Ovary (tissue), 3 donors: Measurements from ENCODE around the gene RB1.

Experiments used
- POLR2A ChIP-seq: fragments of 450-650 bp; IDR thresholded peaks from one replicate; pipeline ENCODE4 v1.6.1; 2017; ENCODE audit warnings: antibody characterized with exemption, mild to moderate bottlenecking, moderate library complexity
- TF ChIP-seq, protein P1 (sequence below), 3 donors: fragments of 450-650 bp in 2 of 3; fragments of 200-600 bp in 1 of 3; IDR thresholded peaks; one replicate each; pipeline versions ENCODE4 v1.5.1 to v1.8.0; 2016 to 2022; ENCODE audit warnings: antibody characterized with exemption in 3 of 3, mild to moderate bottlenecking in 1 of 3
- donor health status: DM: no; HTN: no; CAD: no.

DNA sequence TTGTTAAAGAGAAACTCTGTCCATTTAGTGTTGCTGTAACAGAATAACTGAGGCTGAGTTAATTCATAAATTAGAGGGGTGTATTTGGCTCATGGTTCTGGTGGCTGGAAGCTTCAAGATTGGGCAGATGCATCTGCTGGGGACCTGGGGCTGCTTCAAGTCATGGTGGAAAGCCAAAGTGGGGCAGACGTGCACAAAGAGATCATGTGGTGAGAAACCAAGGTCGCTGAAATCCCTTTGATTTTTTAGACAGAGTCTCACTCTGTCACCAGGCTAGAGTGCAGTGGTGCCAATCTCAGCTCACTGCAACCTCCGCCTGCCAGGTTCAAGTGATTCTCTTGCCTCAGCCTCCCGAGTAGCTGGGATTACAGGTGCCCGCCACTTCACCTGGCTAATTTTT lies 183.3 kb downstream of the RB1 start:
- TF ChIP-seq, protein P1, sequence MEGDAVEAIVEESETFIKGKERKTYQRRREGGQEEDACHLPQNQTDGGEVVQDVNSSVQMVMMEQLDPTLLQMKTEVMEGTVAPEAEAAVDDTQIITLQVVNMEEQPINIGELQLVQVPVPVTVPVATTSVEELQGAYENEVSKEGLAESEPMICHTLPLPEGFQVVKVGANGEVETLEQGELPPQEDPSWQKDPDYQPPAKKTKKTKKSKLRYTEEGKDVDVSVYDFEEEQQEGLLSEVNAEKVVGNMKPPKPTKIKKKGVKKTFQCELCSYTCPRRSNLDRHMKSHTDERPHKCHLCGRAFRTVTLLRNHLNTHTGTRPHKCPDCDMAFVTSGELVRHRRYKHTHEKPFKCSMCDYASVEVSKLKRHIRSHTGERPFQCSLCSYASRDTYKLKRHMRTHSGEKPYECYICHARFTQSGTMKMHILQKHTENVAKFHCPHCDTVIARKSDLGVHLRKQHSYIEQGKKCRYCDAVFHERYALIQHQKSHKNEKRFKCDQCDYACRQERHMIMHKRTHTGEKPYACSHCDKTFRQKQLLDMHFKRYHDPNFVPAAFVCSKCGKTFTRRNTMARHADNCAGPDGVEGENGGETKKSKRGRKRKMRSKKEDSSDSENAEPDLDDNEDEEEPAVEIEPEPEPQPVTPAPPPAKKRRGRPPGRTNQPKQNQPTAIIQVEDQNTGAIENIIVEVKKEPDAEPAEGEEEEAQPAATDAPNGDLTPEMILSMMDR (IDR thresholded peaks at IDR 0.05) = no peak
- no peak for TF ChIP-seq POLR2A
